Activated CD4-positive, alpha-beta T cell treated with anti-CD3 and anti-CD28 coated beads for 36 hours (primary cell): ENCODE data around the gene PIGX. TPM values are rescaled to one million over a fixed set of nuclear protein-coding genes. Genes with fewer than 3 reads are reported as not detected.

Source experiments
- ATAC-seq: fragments of 200-7000 bp; cut with Tn5 transposase; one replicate; pipeline ENCODE4 v1.10.0; 2021; ENCODE audit warnings: mild to moderate bottlenecking, moderate library complexity
- CTCF ChIA-PET: fragments of 350-600 bp; sonication (Branson Sonifier 250); formaldehyde crosslinking; loops from one replicate; lab custom pipeline; 2021; ENCODE audit warnings: antibody characterized with exemption; lab: Charles Lee
- POLR2A ChIA-PET: fragments of 350-600 bp; sonication (Branson Sonifier 250); formaldehyde crosslinking; loops from one replicate; lab custom pipeline; 2021; ENCODE audit warnings: antibody characterized with exemption, inconsistent platforms; lab: Charles Lee
- DNase-seq: peaks from one replicate; pipeline ENCODE4 v3.0.0-alpha.2; 2020
- H3K27ac Mint-ChIP-seq: one replicate; pipeline ENCODE4 v1.8.0; 2021; ENCODE audit warnings: mixed read lengths
- H3K27me3 Mint-ChIP-seq: one replicate; pipeline ENCODE4 v1.8.0; 2021; ENCODE audit warnings: mixed read lengths
- H3K36me3 Mint-ChIP-seq: one replicate; pipeline ENCODE4 v1.8.0; 2021; ENCODE audit warnings: low read depth, mixed read lengths
- H3K4me1 Mint-ChIP-seq: one replicate; pipeline ENCODE4 v1.8.0; 2021; ENCODE audit warnings: mixed read lengths
- H3K4me3 Mint-ChIP-seq: one replicate; pipeline ENCODE4 v1.8.0; 2021; ENCODE audit warnings: mild to moderate bottlenecking, moderate library complexity, mixed read lengths
- H3K9me3 Mint-ChIP-seq: one replicate; pipeline ENCODE4 v1.8.0; 2021; ENCODE audit warnings: low read depth, mixed read lengths
- intact Hi-C, 2 experiments: fragments of 100-400 bp; cut with DNase I in 1 of 2; cut with micrococcal nuclease in 1 of 2; formaldehyde crosslinking; loops; one replicate each; pipeline versions ENCODE4 v1.14.2 to v1.15.1; 2022 to 2024; cut with DNase I, micrococcal nuclease
- total RNA-seq, 2 experiments: library from RNA; stranded (reverse); gene quantifications; one replicate each; pipeline ENCODE4 v1.2.3, GENCODE V29; 2021

Gene PIGX
- total RNA-seq: 10 to 100 TPM; 37.8 to 42.2 TPM

DNA sequence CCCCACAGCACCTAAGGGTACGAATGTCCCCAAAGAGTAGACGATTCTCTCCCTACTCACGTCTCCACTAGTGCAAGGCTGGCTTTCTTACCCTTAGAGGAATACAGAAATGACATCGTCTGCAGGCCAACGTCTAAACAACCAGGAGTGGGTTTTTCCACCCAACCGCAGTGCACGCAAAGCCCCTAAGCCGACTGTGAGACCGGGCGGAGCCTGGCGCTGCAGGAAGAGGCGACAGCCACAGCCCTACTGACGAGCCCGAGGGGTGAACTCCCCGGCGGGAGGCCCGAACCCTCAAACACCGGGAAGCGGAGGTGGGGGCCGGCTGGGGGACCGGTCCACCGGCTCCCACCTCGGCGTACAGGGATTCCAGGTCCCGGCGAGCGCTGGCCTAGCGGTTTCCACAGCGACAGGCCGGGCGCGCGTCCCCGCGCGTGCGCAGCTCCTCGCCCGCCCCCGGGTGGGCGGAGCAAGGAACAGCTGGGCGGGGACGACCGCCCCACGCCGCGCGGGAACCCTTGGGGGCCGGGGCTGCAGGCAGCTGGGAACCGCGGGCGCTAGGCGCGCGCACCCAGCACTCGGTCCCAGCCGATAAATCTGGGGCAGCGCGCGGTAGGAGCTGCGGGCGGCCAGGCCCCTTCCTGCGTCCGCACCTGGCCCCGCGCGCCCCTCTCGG is at the start of gene PIGX, which contains the start of gene CEP19:
Gene PIGX (plus strand): TSS at position 540 of the 676 bp plus-strand sequence.
Gene CEP19 (minus strand): TSS at position 413 of the 676 bp plus-strand sequence. CDS start 3,593 bp downstream, outside the sequence.
- Mint-ChIP-seq H3K36me3 (peaks cover 9% of the 10 kb centered on the region), H3K27me3 (no peaks in the 10 kb centered on the region), H3K9me3 (no peaks in the 10 kb centered on the region), H3K27ac (peak within 1 kb of the TSS; percentile 96), H3K4me1 (peaks cover 33% of the 10 kb centered on the region), H3K4me3 (peak within 1 kb of the TSS; percentile 83)
- intact Hi-C loops: loop anchor here (1.0 to 5.0 kb wide), 14 partner anchors 15 to 1080 kb away; partner anchors contain the start of genes PAK2 (in 2 of the 2), FBXO45 (in 1 of the 2), LRCH3 (in 1 of the 2) and NCBP2 (in 1 of the 2)
- POLR2A ChIA-PET: interaction anchor here (0.7 to 2.5 kb wide), 4 partner anchors 18 to 493 kb away, joined by 3 to 10 read pairs (median 4); partner anchors contain the start of genes FBXO45, PAK2 and WDR53
- ATAC-seq (peak; percentile 87), DNase-seq (peak; percentile 94)
- CTCF ChIA-PET: interaction anchor here (0.6 to 0.9 kb wide), 4 partner anchors 16 to 70 kb away, joined by 3 to 4 read pairs (median 3); no protein-coding TSS in a partner anchor

DNA sequence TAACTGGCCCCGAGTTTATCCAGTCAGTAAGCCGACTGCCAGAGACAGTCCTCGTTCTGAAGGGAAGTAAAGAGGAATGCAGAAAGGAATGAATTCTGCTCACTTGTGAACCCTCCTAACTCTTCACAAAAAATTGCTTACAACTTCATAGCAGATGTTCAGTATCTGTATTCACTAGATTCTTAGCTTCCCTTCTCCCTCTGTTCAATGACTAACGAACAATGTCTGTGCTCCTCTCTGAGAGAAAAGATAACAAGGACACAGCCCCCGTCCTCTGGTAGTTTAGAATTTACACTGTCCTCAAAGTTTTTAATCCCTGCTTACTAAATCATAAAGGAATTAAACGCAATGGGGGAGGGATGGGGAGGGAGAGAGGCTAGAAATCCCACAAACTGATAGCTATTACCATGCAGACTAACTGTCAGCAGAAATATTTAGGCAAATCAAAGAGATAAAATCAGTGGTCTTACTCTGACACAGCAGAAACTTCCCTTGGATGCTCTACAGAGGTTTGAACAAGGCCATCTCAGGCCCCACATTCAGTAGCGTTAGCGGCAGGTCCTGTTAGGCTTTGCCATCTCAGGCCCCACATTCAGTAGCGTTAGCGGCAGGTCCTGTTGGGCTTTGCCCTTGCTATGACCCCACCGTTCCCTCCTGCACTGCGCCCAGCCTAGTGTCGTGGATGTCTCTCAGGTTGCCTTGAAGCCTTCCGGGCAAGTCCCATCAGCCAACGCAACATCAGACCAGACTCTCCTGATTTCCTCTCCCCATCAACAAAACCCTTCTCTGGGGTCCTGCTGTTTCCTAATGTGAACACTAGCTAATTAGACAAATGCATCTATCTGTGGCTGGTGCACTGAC is 49.2 kb upstream of the PIGX start:
- ATAC-seq (no peak), DNase-seq (no peak)
- ChIA-PET POLR2A (no interaction called here), CTCF (interaction anchor here (0.5 to 1.2 kb wide), 3 partner anchors 25 to 54 kb away, joined by 3 to 4 read pairs (median 3); no protein-coding TSS in a partner anchor)
- Mint-ChIP-seq H3K27ac (no peak overlapping the region), H3K4me3 (no peak overlapping the region), H3K36me3 (peaks cover 20% of the 10 kb centered on the region), H3K27me3 (no peaks in the 10 kb centered on the region), H3K4me1 (no peaks in the 10 kb centered on the region), H3K9me3 (no peaks in the 10 kb centered on the region)
- intact Hi-C loops: no loop called here

DNA sequence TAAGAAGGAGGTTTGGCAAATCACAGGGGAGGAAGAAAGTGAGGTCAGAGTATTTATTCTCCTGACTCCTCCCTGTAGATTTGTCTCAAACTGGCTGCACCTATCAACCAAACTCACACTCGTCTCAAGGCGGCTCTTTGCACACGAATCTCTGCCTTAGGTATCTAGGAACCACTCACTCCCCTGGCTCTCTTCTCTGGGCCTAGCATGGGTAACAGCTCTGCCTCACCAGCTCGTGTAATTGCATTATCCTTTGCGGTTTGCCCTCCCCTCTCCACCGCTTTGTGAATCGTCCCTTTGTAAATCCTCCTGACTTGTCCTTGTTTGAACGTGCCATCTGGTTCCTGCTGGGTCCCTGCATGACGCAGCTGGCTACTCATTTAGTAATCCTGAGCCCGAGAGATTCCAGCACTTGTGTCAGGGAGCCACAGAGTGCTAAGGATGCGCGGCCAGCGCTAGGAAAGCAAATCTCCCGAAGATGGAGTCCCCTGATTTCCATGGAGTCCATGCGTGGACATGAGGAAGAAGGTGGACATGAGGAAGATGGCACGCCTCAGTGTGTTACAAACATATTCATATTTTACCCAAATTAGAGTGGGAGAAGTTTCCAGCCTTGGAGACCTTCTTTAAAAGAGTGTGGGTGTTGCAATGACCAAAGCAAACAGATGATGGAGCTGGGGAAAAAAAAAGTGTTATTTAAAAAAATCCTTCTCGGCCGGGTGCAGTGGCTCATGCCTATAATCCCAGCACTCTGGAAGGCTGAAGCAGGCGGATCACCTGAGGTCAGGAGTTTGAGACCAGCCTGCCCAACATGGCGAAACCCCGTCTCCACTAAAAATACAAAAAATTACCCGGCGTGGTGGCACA is 45.9 kb upstream of the PIGX start:
- intact Hi-C loops: no loop called here
- Mint-ChIP-seq H3K9me3 (no peaks in the 10 kb centered on the region), H3K36me3 (peaks cover 3% of the 10 kb centered on the region), H3K27ac (no peak overlapping the region), H3K4me1 (peaks cover 8% of the 10 kb centered on the region), H3K4me3 (no peak overlapping the region), H3K27me3 (no peaks in the 10 kb centered on the region)
- DNase-seq (no peak), ATAC-seq (no peak)
- CTCF ChIA-PET: no interaction called here
- POLR2A ChIA-PET: no interaction called here

DNA sequence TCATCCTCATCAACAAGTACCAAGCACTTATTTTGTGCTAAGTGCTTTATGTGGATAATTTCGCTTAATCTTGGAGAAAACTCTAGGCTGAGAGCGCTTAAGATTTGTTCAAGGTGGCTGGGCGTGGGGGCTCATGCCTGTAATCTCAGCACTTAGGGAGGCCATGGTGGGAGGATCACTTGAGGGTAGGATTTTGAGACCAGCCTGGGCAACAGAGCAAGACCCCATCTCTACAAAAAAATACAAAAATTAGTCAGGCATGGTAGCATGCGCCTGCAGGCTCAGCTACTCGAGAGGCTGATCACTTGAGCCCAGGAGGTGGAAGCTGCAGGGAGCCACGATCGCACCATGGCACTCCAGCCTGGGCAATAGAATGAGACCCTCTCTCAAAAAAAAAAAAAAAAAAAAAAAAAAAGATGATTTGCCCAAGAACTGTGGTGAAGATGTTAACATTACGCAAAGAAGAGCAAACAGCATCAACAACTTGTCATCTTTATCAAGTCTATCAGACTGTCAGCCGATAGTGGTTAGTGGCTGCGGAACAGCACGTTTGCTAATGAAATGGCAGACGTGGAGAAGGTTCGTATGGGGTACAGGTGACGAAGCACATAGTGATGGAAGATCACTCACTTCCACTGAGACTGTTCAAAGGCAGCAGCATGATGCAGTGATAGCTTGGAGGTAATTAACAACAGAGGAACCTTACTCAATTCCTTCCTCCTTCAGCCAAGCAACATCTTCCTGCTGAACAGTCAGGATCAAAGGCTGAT is 44.9 kb upstream of the PIGX start:
- Mint-ChIP-seq H3K4me1 (peaks cover 13% of the 10 kb centered on the region), H3K9me3 (no peaks in the 10 kb centered on the region), H3K27ac (no peak overlapping the region), H3K36me3 (no peaks in the 10 kb centered on the region), H3K27me3 (no peaks in the 10 kb centered on the region), H3K4me3 (no peak overlapping the region)
- DNase-seq (no peak), ATAC-seq (no peak)
- ChIA-PET CTCF (no interaction called here), POLR2A (no interaction called here)
- intact Hi-C loops: no loop called here

DNA sequence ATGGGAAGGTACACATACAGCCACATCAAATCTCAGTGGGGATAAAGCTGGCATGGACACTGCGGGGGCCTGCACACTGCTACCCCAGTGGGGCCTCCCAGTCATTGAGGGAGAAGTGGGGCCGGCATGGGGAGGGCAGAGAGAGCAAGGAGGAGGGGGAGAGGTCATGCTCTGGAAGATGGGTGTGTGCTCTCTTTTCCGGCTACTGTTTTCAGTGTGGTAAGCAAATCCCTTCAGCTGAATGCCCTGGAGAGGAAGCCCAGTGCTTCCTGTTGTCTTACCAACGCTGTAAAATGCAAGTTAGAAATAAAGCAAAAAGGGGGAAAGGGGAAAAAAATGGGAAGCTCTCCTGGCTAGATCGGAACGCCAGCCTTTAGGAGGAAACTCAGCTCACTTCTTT is 41.8 kb upstream of the PIGX start:
- intact Hi-C loops: no loop called here
- H3K9me3 Mint-ChIP-seq: no peaks in the 10 kb centered on the region
- no peaks in the 10 kb centered on the region for H3K27me3 Mint-ChIP-seq
- no peaks in the 10 kb centered on the region for H3K36me3 Mint-ChIP-seq
- H3K4me3 Mint-ChIP-seq: no peak overlapping the region
- no peak for DNase-seq
- ChIA-PET POLR2A (no interaction called here), CTCF (interaction anchor here (0.6 to 1.2 kb wide), 5 partner anchors 15 to 1283 kb away, joined by 3 to 4 read pairs (median 3); no protein-coding TSS in a partner anchor)
- ATAC-seq: no peak
- peak overlapping the region; percentile 64 for H3K27ac Mint-ChIP-seq
- peaks cover 13% of the 10 kb centered on the region for H3K4me1 Mint-ChIP-seq

DNA sequence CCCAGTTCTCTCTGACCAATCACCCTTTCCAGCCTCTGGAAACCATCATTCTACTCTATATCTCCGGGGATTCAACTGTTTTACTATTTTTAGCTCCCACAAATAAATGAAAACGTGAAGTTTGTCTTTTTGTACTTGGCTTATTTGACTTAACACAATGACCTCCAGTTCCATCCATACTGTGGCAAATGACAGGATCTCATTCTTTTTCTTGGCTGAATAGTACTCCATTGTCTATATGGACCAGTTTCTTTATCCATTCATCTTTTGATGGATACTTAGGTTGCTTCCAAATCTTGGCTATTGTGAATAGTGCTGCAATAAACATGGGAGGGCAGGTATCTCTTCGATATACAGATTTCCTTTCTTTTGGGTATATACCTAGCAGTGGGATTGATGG is 38.5 kb upstream of the PIGX start:
- intact Hi-C loops: no loop called here
- Mint-ChIP-seq H3K4me3 (no peak overlapping the region), H3K9me3 (no peaks in the 10 kb centered on the region), H3K27me3 (no peaks in the 10 kb centered on the region), H3K4me1 (peaks cover 27% of the 10 kb centered on the region), H3K36me3 (no peaks in the 10 kb centered on the region), H3K27ac (no peak overlapping the region)
- no peak for ATAC-seq
- ChIA-PET POLR2A (no interaction called here), CTCF (interaction anchor here (0.7 kb wide), 1 partner anchor 9 kb away, joined by 9 read pairs; no protein-coding TSS in a partner anchor)
- no peak for DNase-seq

DNA sequence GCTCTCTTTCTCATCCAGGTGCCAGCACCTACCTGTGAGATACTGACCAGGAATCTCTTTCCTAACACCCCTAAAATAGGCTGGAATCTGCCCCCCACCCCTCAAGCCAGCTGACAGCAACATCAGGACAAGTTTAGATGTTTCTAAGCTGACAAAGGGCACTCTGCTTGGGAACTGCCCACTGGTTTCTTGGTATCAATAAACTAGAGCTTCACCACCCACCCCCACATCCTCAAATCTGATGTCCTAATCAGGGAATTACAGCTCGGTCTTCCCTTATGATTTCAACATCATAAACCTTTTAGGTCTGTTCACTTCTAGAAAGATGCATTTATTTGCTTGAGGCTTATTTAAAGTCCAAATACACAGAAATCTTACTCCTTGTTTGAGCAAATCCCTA is 34.8 kb upstream of the PIGX start:
- H3K27ac Mint-ChIP-seq: no peak overlapping the region
- H3K4me1 Mint-ChIP-seq: peaks cover 14% of the 10 kb centered on the region
- peaks cover 2% of the 10 kb centered on the region for H3K36me3 Mint-ChIP-seq
- POLR2A ChIA-PET: no interaction called here
- CTCF ChIA-PET: interaction anchor here (0.6 to 2.6 kb wide), 12 partner anchors 8 to 194 kb away, joined by 3 to 15 read pairs (median 4); no protein-coding TSS in a partner anchor
- DNase-seq: no peak
- intact Hi-C loops: no loop called here
- H3K4me3 Mint-ChIP-seq: no peak overlapping the region
- ATAC-seq: peak; percentile 12
- H3K9me3 Mint-ChIP-seq: peaks cover 1% of the 10 kb centered on the region
- H3K27me3 Mint-ChIP-seq: no peaks in the 10 kb centered on the region

DNA sequence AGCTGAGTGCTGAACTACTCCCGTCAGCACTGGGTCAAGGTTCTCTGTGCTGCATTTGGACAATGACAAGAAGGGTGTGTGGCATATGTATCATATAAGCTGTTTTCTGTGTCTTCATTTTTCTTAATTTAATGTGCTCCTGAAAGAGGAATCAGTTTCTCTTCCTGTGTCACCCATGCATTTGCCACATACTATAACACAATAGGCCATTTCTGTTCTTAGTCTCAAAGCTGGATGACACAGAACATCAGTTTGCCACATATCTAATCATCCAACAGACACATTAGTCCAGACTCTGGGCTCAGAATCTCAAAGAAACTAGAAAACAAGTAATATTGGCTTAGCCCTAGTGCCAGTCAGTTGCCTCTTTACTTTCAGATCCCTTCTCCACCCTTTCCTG is 34.2 kb upstream of the PIGX start:
- DNase-seq (no peak), ATAC-seq (peak; percentile 65)
- Mint-ChIP-seq H3K27me3 (no peaks in the 10 kb centered on the region), H3K4me3 (no peak overlapping the region), H3K4me1 (peaks cover 14% of the 10 kb centered on the region), H3K36me3 (peaks cover 2% of the 10 kb centered on the region), H3K9me3 (peaks cover 3% of the 10 kb centered on the region), H3K27ac (peak overlapping the region; percentile 61)
- CTCF ChIA-PET: interaction anchor here (0.6 to 2.6 kb wide), 9 partner anchors 9 to 193 kb away, joined by 3 to 15 read pairs (median 4); no protein-coding TSS in a partner anchor
- intact Hi-C loops: no loop called here
- POLR2A ChIA-PET: interaction anchor here (0.5 kb wide), 1 partner anchor 238 kb away, joined by 4 read pairs; no protein-coding TSS in a partner anchor

DNA sequence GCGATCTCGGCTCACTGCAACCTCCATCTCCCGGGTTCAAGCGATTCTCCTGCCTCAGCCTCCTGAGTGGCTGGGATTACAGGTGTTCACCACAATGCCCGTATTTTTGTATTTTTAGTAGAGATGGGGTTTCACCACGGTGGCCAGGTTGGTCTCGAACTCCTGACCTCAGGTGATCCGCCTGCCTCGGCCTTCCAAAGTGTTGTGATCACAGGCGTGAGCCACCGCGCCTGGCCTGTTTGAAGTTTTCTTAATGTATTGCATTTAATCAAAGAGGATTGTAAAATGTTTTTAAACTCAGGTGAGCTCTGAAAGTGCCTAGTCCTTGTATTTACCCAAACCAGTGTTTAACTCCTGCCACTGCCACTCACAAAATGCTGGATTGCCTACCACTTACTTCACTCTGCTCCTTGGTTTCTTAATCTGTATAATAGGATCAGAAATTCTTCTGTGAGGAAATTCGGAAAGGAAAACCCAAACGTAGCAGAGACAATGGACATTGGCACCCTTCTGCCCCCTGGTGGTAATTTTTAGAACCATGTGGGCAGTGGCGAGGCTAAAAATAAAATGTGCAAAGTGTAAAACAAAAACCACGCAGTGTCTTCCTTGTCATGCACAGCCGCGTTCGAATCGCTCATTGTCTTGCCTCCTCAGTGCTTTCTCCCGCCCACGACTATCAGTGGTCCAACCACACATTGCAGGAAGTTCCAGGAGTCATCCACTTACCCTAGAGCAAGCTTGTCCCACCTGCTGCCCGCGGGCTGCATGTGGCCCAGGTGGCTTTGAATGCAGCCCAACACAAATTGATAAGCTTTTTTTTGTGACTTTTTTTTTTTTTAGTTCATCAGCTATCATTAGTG is 27.4 kb upstream of the PIGX start:
- Mint-ChIP-seq H3K4me3 (peak overlapping the region; percentile 13), H3K36me3 (peaks cover 2% of the 10 kb centered on the region), H3K27me3 (no peaks in the 10 kb centered on the region), H3K4me1 (peaks cover 12% of the 10 kb centered on the region), H3K27ac (peak overlapping the region; percentile 75), H3K9me3 (peaks cover 6% of the 10 kb centered on the region)
- CTCF ChIA-PET: interaction anchor here (0.6 to 9.1 kb wide), 41 partner anchors 8 to 663 kb away, joined by 3 to 216 read pairs (median 4); partner anchors contain the start of gene PAK2
- peak; percentile 93 for ATAC-seq
- POLR2A ChIA-PET: no interaction called here
- intact Hi-C loops: loop anchor here (1.0 to 5.0 kb wide), 6 partner anchors 42 to 147 kb away; no protein-coding TSS in a partner anchor
- peak; percentile 77 for DNase-seq
